IMR-90 (cell line): Measurements from ENCODE around the gene GUCY2C. TPM values are rescaled to one million over a fixed set of nuclear protein-coding genes. Genes with fewer than 3 reads are reported as not detected.

Experiments
- ATAC-seq: fragments of 200-7000 bp; cut with Tn5 transposase; 2 replicates; pipeline ENCODE4 v1.9.1; 2020; ENCODE audit warnings: low read depth, mild to moderate bottlenecking, moderate library complexity
- BruUV-seq: library from RNA; stranded (reverse); fragments of 400-500 nt; replicated peaks from 2 replicates; lab custom pipeline; 2021; lab: Mats Ljungman, UMichigan
- CTCF ChIA-PET: fragments of 300-600 bp; formaldehyde crosslinking; extraction: SDS; loops from one replicate; lab custom pipeline; 2021; ENCODE audit warnings: antibody characterized with exemption; lab: Yijun Ruan, JAX
- POLR2A ChIA-PET: fragments of 300-600 bp; sonication (Branson Sonifier 250); formaldehyde crosslinking; loops from one replicate; lab custom pipeline; 2022; ENCODE audit warnings: antibody characterized with exemption; ENCODE audit not compliant: unreplicated experiment; lab: Charles Lee
- DNase-seq: peaks from one replicate; pipeline ENCODE4 v3.0.0; 2013
- H2AFZ ChIP-seq: replicated peaks from 2 replicates; pipeline ENCODE3; 2013; ENCODE audit warnings: low read length, mild to moderate bottlenecking; ENCODE audit not compliant: poor library complexity
- H2AK5ac ChIP-seq: 2 replicates; pipeline ENCODE4 v1.6.1; 2013; ENCODE audit warnings: low read depth, low read length, inconsistent platforms
- H2AK9ac ChIP-seq: replicated peaks from 2 replicates; pipeline ENCODE3; 2013; ENCODE audit warnings: mild to moderate bottlenecking, low read depth, low read length, moderate library complexity; ENCODE audit not compliant: poor library complexity
- H2BK120ac ChIP-seq: 2 replicates; pipeline ENCODE4 v1.6.1; 2013; ENCODE audit warnings: low read depth, low read length, inconsistent platforms
- H2BK15ac ChIP-seq: 3 replicates; pipeline ENCODE4 v1.6.1; 2013; ENCODE audit warnings: low read depth, low read length, inconsistent platforms
- H2BK20ac ChIP-seq: 2 replicates; pipeline ENCODE4 v1.6.1; 2013; ENCODE audit warnings: low read depth, mild to moderate bottlenecking, inconsistent platforms, low read length, moderate library complexity
- H2BK5ac ChIP-seq: 2 replicates; pipeline ENCODE4 v1.6.1; 2013; ENCODE audit warnings: mild to moderate bottlenecking, low read depth, low read length, inconsistent platforms; ENCODE audit not compliant: poor library complexity, severe bottlenecking
- H3K14ac ChIP-seq: replicated peaks from 2 replicates; pipeline ENCODE4 v1.6.1; 2013; ENCODE audit warnings: low read depth, low read length, inconsistent platforms
- H3K18ac ChIP-seq: 2 replicates; pipeline ENCODE4 v1.6.1; 2013; ENCODE audit warnings: low read depth, low read length, control low read depth
- H3K23ac ChIP-seq: 2 replicates; pipeline ENCODE4 v1.6.1; 2013; ENCODE audit warnings: low read depth, low read length, inconsistent platforms
- H3K27ac ChIP-seq: 2 replicates; pipeline ENCODE4 v1.5.1; 2013; ENCODE audit warnings: mild to moderate bottlenecking, control low read depth, low read length; ENCODE audit not compliant: insufficient read depth
- H3K27me3 ChIP-seq: 2 replicates; pipeline ENCODE4 v1.6.1; 2013; ENCODE audit warnings: low read length; ENCODE audit not compliant: control insufficient read depth, insufficient read depth
- H3K36me3 ChIP-seq: 2 replicates; pipeline ENCODE4 v1.6.1; 2013; ENCODE audit warnings: low read length, mixed read lengths; ENCODE audit not compliant: control insufficient read depth, insufficient read depth
- H3K4ac ChIP-seq: 2 replicates; pipeline ENCODE4 v1.6.1; 2013; ENCODE audit warnings: low read depth, low read length, inconsistent platforms
- H3K4me1 ChIP-seq: 2 replicates; pipeline ENCODE4 v1.6.1; 2013; ENCODE audit warnings: low read length, mixed read lengths; ENCODE audit not compliant: control insufficient read depth, insufficient read depth
- H3K4me2 ChIP-seq: 2 replicates; pipeline ENCODE4 v1.6.1; 2013; ENCODE audit warnings: low read depth, mild to moderate bottlenecking, control low read depth, low read length, moderate library complexity
- H3K4me3 ChIP-seq: 2 replicates; pipeline ENCODE4 v1.5.1; 2013; ENCODE audit warnings: low read depth, mild to moderate bottlenecking, control low read depth, low read length, moderate library complexity; ENCODE audit not compliant: insufficient read depth
- H3K56ac ChIP-seq: 2 replicates; pipeline ENCODE4 v1.6.1; 2013; ENCODE audit warnings: low read length, inconsistent platforms; ENCODE audit not compliant: insufficient read depth; ENCODE audit errors: extremely low read depth
- H3K79me1 ChIP-seq, 2 experiments: 2 replicates each; pipeline ENCODE4 v1.6.1; 2013; ENCODE audit warnings: low read length in 2 of 2, inconsistent platforms in 1 of 2, low read depth in 1 of 2
- H3K9ac ChIP-seq: 2 replicates; pipeline ENCODE4 v1.6.1; 2013; ENCODE audit warnings: low read depth, low read length, control low read depth
- H3K9me1 ChIP-seq: 2 replicates; pipeline ENCODE4 v1.6.1; 2013; ENCODE audit warnings: low read length, inconsistent platforms; ENCODE audit not compliant: insufficient read depth
- H3K9me3 ChIP-seq: 2 replicates; pipeline ENCODE4 v1.6.1; 2013; ENCODE audit warnings: low read length; ENCODE audit not compliant: control insufficient read depth, insufficient read depth
- H4K20me1 ChIP-seq: 2 replicates; pipeline ENCODE4 v1.6.1; 2013; ENCODE audit warnings: low read length, inconsistent platforms; ENCODE audit not compliant: insufficient read depth
- H4K5ac ChIP-seq: 2 replicates; pipeline ENCODE4 v1.6.1; 2013; ENCODE audit warnings: mild to moderate bottlenecking, low read depth, low read length, control low read depth
- H4K8ac ChIP-seq, 2 experiments: 2 replicates each; pipeline ENCODE4 v1.6.1; 2013; ENCODE audit warnings: low read depth in 2 of 2, low read length in 2 of 2, control low read depth in 1 of 2, inconsistent platforms in 1 of 2
- H4K91ac ChIP-seq: 2 replicates; pipeline ENCODE4 v1.6.1; 2013; ENCODE audit warnings: low read depth, low read length, inconsistent platforms; ENCODE audit not compliant: insufficient read depth
- BHLHE40 ChIP-seq: fragments of 150-350 bp; IDR thresholded peaks from 2 replicates; pipeline ENCODE4 v1.6.1; 2016; ENCODE audit warnings: mild to moderate bottlenecking, low read depth, low read length
- CHD1 ChIP-seq: IDR thresholded peaks from 2 replicates; pipeline ENCODE4 v1.6.1; 2012; ENCODE audit warnings: low read depth, low read length, improper control_type of control experiment
- CTCF ChIP-seq: conservative IDR thresholded peaks from 2 replicates; pipeline ENCODE4 v1.5.1; 2012; ENCODE audit warnings: mild to moderate bottlenecking, low read depth, low read length, improper control_type of control experiment
- POLR2A ChIP-seq: IDR thresholded peaks from 2 replicates; pipeline ENCODE4 v1.6.1; 2012; ENCODE audit warnings: mild to moderate bottlenecking, low read depth, low read length
- dilution Hi-C: fragments of 300-500 bp; cut with HindIII; formaldehyde crosslinking; loops from one replicate; pipeline ENCODE4 v1.14.3; 2018; ENCODE audit warnings: low sequenced_read_pairs; ENCODE audit not compliant: unreplicated experiment
- in situ Hi-C: fragments of 300-500 bp; cut with MboI; formaldehyde crosslinking; loops from 3 replicates; pipeline ENCODE4 v1.14.3; 2019; ENCODE audit warnings: low sequenced_read_pairs, inconsistent platforms, mixed read lengths
- intact Hi-C: fragments of 100-400 bp; cut with micrococcal nuclease; formaldehyde crosslinking; loops from 2 replicates; pipeline ENCODE4 v1.10.0; 2022
- polyA plus RNA-seq, 3 experiments: library from polyadenylated mRNA; depleted of rRNA; stranded (reverse); fragments of >200 nt; gene quantifications; 2 replicates each; pipeline ENCODE4 v1.2.3, GENCODE V29; 2012; ENCODE audit warnings: low replicate concordance in 1 of 3
- total RNA-seq: library from RNA; depleted of rRNA; stranded (reverse); fragments of >200 nt; gene quantifications from 2 replicates; pipeline ENCODE4 v1.2.3, GENCODE V29; 2012
- TF ChIP-seq, protein P1 (sequence below): fragments of 150-350 bp; IDR thresholded peaks from 2 replicates; pipeline ENCODE4 v1.6.1; 2017; ENCODE audit warnings: mild to moderate bottlenecking, antibody characterized with exemption, low read length, low read depth

GUCY2C gene
- total and polyA plus RNA-seq, 2 of the 4 experiments (the other 2 are of a cell fraction), result not detected

DNA sequence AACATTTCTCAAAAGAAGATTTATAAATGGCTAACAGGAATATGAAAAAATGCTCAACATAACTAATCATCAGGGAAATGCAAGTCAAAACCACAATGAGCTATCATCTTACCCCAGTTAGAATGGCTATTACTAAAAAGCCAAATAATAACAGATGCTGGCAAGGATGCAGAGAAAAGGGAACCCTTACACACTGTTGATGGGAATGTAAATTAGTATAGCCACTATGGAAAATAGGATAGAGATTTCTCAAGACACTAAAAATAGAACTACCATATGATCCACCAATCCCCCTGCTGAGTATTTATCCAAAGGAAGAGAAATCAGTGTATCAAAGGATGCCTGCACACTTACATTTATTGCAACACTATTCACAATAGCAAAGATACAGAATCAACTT, 58.3 kb downstream of the GUCY2C start:
- intact Hi-C loops, result loop anchor here (10.0 kb wide), 1 partner anchor 207 kb away; the partner anchor contains the start of gene ART4

More for the DNA sequence above, 58.3 kb downstream of the GUCY2C start:
- no peak for ATAC-seq
- Histone ChIP-seq H3K9me1 (no peaks in the 10 kb centered on the region), H2AFZ (no peak overlapping the region), H3K9me3 (no peaks in the 10 kb centered on the region), H3K9ac (no peak overlapping the region), H4K91ac (no peak overlapping the region), H3K4me3 (no peak overlapping the region), H2BK20ac (no peak overlapping the region), H2AK5ac (no peak overlapping the region), H3K23ac (no peak overlapping the region), H3K18ac (no peak overlapping the region), H2BK120ac (no peak overlapping the region), H3K27me3 (no peaks in the 10 kb centered on the region), H3K4ac (no peak overlapping the region), H2AK9ac (no peak overlapping the region), H3K79me1 (no peaks in the 10 kb centered on the region), H2BK15ac (no peak overlapping the region), H4K8ac (no peak overlapping the region), H3K56ac (no peak overlapping the region), H4K5ac (no peak overlapping the region), H3K36me3 (no peaks in the 10 kb centered on the region), H4K20me1 (no peaks in the 10 kb centered on the region), H3K4me2 (no peak overlapping the region), H3K27ac (no peak overlapping the region), H3K14ac (no peak overlapping the region), H2BK5ac (no peak overlapping the region), H3K4me1 (no peaks in the 10 kb centered on the region)
- CTCF ChIA-PET, result interaction anchor here (0.6 kb wide), 1 partner anchor 111 kb away, joined by 3 read pairs; no protein-coding TSS in a partner anchor
- no peak for TF ChIP-seq BHLHE40
- no peak for TF ChIP-seq CHD1
- no peak for TF ChIP-seq POLR2A
- no peak for TF ChIP-seq CTCF
- TF ChIP-seq, protein P1, sequence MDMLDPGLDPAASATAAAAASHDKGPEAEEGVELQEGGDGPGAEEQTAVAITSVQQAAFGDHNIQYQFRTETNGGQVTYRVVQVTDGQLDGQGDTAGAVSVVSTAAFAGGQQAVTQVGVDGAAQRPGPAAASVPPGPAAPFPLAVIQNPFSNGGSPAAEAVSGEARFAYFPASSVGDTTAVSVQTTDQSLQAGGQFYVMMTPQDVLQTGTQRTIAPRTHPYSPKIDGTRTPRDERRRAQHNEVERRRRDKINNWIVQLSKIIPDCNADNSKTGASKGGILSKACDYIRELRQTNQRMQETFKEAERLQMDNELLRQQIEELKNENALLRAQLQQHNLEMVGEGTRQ, result no peak
- no peak for DNase-seq
- in situ Hi-C loops (no loop called here), dilution Hi-C loops (no loop called here)
- POLR2A ChIA-PET, result no interaction called here
- BruUV-seq, result no TSS peak
